OCI-LY3 (cell line): ENCODE data around the gene WDFY1.

Experiments
- H2AFZ ChIP-seq: fragments of 200-600, 300-600 bp; shearing (Covaris generic); 2 replicates; pipeline ENCODE4 v1.6.0; 2014; ENCODE audit warnings: antibody characterized with exemption, low read depth, low read length
- H3K27ac ChIP-seq: fragments of 200-600, 300-600 bp; sonication (generic); 2 replicates; pipeline ENCODE4 v1.5.1; 2014; ENCODE audit warnings: mild to moderate bottlenecking, low read length, moderate library complexity, mixed read lengths
- H3K27me3 ChIP-seq: fragments of 200-600, 300-600 bp; sonication (generic); 2 replicates; pipeline ENCODE4 v1.6.1; 2014; ENCODE audit warnings: low read depth, low read length, mixed read lengths
- H3K36me3 ChIP-seq: fragments of 200-600, 300-600 bp; sonication (generic); replicated peaks from 2 replicates; pipeline ENCODE3; 2014; ENCODE audit warnings: low read depth, low read length, mixed read lengths
- H3K4me1 ChIP-seq: fragments of 300-600, 200-600 bp; sonication (generic); 2 replicates; pipeline ENCODE4 v1.6.1; 2014; ENCODE audit warnings: low read length, mixed read lengths
- H3K4me2 ChIP-seq: fragments of 200-600, 300-600 bp; sonication (generic); 2 replicates; pipeline ENCODE4 v1.6.1; 2014; ENCODE audit warnings: low read length, mixed read lengths
- H3K4me3 ChIP-seq: fragments of 300-600, 200-600 bp; sonication (generic); 2 replicates; pipeline ENCODE4 v1.5.1; 2014; ENCODE audit warnings: antibody characterized with exemption, mild to moderate bottlenecking, low read length, moderate library complexity
- H3K79me2 ChIP-seq: fragments of 300-600, 200-600 bp; shearing (Covaris generic); 2 replicates; pipeline ENCODE4 v1.6.1; 2014; ENCODE audit warnings: mild to moderate bottlenecking, low read length, mixed read lengths
- H3K9ac ChIP-seq: fragments of 300-600, 200-600 bp; shearing (Covaris generic); 2 replicates; pipeline ENCODE4 v1.6.0; 2014; ENCODE audit warnings: mild to moderate bottlenecking, low read length, moderate library complexity
- H3K9me3 ChIP-seq: fragments of 200-600, 300-600 bp; shearing (Covaris generic); 2 replicates; pipeline ENCODE4 v1.6.1; 2014; ENCODE audit warnings: low read length, mixed read lengths; ENCODE audit not compliant: insufficient read depth
- H4K20me1 ChIP-seq: fragments of 200-600, 300-600 bp; sonication (generic); 2 replicates; pipeline ENCODE4 v1.6.1; 2016; ENCODE audit warnings: low read length, mixed read lengths; ENCODE audit not compliant: insufficient read depth
- EZH2phosphoT487 ChIP-seq: fragments of 200-600 bp; shearing (Covaris generic); IDR thresholded peaks from 2 replicates; pipeline ENCODE4 v1.6.1; 2018; ENCODE audit warnings: antibody characterized with exemption, mixed run types, low read depth
- TF ChIP-seq, protein P1 (sequence below): fragments of 200-600, 300-600 bp; sonication (generic); IDR thresholded peaks from 2 replicates; pipeline ENCODE4 v1.5.1; 2014; ENCODE audit warnings: antibody characterized with exemption, low read length, low read depth

WDFY1 gene

GRCh38 chr2:223969856-223970255, 24.7 kb upstream of the WDFY1 start:
- no peaks in the 10 kb centered on the region for H3K4me1 ChIP-seq
- no peaks in the 10 kb centered on the region for H4K20me1 ChIP-seq
- TF ChIP-seq, protein P1, sequence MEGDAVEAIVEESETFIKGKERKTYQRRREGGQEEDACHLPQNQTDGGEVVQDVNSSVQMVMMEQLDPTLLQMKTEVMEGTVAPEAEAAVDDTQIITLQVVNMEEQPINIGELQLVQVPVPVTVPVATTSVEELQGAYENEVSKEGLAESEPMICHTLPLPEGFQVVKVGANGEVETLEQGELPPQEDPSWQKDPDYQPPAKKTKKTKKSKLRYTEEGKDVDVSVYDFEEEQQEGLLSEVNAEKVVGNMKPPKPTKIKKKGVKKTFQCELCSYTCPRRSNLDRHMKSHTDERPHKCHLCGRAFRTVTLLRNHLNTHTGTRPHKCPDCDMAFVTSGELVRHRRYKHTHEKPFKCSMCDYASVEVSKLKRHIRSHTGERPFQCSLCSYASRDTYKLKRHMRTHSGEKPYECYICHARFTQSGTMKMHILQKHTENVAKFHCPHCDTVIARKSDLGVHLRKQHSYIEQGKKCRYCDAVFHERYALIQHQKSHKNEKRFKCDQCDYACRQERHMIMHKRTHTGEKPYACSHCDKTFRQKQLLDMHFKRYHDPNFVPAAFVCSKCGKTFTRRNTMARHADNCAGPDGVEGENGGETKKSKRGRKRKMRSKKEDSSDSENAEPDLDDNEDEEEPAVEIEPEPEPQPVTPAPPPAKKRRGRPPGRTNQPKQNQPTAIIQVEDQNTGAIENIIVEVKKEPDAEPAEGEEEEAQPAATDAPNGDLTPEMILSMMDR = no peak
- TF ChIP-seq EZH2phosphoT487 = no peak
- H3K79me2 ChIP-seq = peaks cover 3% of the 10 kb centered on the region; the same call in 1 of the 2 replicates
- no peak overlapping the region for H3K4me3 ChIP-seq
- no peak overlapping the region for H3K4me2 ChIP-seq
- no peaks in the 10 kb centered on the region for H3K9me3 ChIP-seq
- peaks cover under 1% of the 10 kb centered on the region for H3K36me3 ChIP-seq
- no peaks in the 10 kb centered on the region for H3K27me3 ChIP-seq
- H3K9ac ChIP-seq = no peak overlapping the region
- H2AFZ ChIP-seq = no peak overlapping the region
- H3K27ac ChIP-seq = no peak overlapping the region

DNA sequence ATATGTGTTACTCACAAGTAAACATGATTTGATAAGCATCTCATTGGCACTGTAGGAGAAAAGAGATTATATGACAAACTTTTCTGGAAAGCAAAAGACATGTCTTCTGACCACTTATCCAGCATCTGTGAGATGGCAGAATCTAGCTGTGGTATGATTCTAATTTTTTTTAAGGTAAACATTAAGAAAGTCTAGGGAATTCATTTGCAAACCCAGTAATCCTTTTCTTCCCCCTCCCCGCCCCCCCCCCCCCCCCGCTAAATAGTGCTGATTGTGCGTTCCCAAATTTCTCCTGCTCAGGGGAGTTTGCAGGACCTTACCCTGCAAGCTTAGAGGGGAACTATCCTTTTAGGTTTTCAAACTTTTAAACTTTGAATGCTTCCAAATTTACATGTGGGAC, 24.2 kb upstream of the WDFY1 start:
- Histone ChIP-seq H3K36me3 (peaks cover 6% of the 10 kb centered on the region), H3K4me1 (no peaks in the 10 kb centered on the region), H3K9ac (no peak overlapping the region), H3K9me3 (no peaks in the 10 kb centered on the region), H4K20me1 (no peaks in the 10 kb centered on the region), H3K27me3 (no peaks in the 10 kb centered on the region), H3K79me2 (peaks cover 8% of the 10 kb centered on the region; the same call in 1 of the 2 replicates), H2AFZ (no peak overlapping the region), H3K4me3 (no peak overlapping the region), H3K4me2 (no peak overlapping the region), H3K27ac (no peak overlapping the region)
- TF ChIP-seq, protein P1 = no peak
- no peak for TF ChIP-seq EZH2phosphoT487

GRCh38 chr2:223967981-223968380, 22.8 kb upstream of the WDFY1 start:
- Histone ChIP-seq H4K20me1 (no peaks in the 10 kb centered on the region), H3K9ac (no peak overlapping the region), H3K4me2 (no peak overlapping the region), H3K79me2 (peaks cover 17% of the 10 kb centered on the region), H2AFZ (no peak overlapping the region), H3K9me3 (no peaks in the 10 kb centered on the region), H3K27ac (no peak overlapping the region), H3K27me3 (no peaks in the 10 kb centered on the region), H3K36me3 (peaks cover 6% of the 10 kb centered on the region), H3K4me3 (no peak overlapping the region), H3K4me1 (no peaks in the 10 kb centered on the region)
- TF ChIP-seq EZH2phosphoT487 = no peak
- TF ChIP-seq, protein P1 = no peak

DNA sequence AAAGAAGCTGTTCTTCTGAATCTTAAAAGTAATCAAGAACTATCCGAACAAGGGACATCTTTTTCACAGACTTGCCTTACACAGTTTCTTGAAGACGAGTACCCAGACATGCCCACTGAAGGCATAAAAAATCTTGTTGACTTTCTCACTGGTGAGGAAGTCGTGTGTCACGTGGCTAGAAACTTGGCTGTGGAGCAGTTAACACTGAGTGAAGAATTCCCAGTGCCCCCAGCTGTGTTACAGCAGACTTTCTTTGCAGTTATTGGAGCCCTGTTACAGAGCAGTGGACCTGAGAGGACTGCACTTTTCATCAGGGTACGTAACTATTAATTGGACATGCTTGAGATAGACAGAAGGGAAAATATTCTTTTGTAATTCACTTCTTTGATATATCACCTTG, 14.6 kb upstream of the WDFY1 start:
- peaks cover 32% of the 10 kb centered on the region for H3K36me3 ChIP-seq
- H3K9ac ChIP-seq = no peak overlapping the region
- peaks cover 69% of the 10 kb centered on the region for H3K79me2 ChIP-seq
- no peak overlapping the region for H3K4me2 ChIP-seq
- H3K9me3 ChIP-seq = no peaks in the 10 kb centered on the region
- H4K20me1 ChIP-seq = peaks cover 11% of the 10 kb centered on the region
- no peaks in the 10 kb centered on the region for H3K27me3 ChIP-seq
- peaks cover 20% of the 10 kb centered on the region for H3K4me1 ChIP-seq
- H2AFZ ChIP-seq = no peak overlapping the region
- no peak overlapping the region for H3K4me3 ChIP-seq
- TF ChIP-seq, protein P1 = no peak
- H3K27ac ChIP-seq = no peak overlapping the region
